ENCODE results near the gene ISL2.

ISL2 gene

GRCh38 chr15:76339305-76340197 lies 3.0 kb downstream of the ISL2 start:
- H3K9me3 ChIP-seq (ENCODE audit: control insufficient read depth, low read length) = no peaks in the 10 kb centered on the region
- peak overlapping the region; percentile 12 for H3K9ac ChIP-seq (ENCODE audit: low read length)
- H3K4me3 ChIP-seq (ENCODE audit: low read length) = no peak overlapping the region
- no peaks in the 10 kb centered on the region for H3K36me3 ChIP-seq (ENCODE audit: control insufficient read depth, insufficient read depth, low read length)
- peaks cover 69% of the 10 kb centered on the region for H3K4me1 ChIP-seq (ENCODE audit: control insufficient read depth, insufficient read depth, low read length)
- H3K27me3 ChIP-seq (ENCODE audit: control insufficient read depth, insufficient read depth, low read length) = peaks cover 100% of the 10 kb centered on the region

GRCh38 chr15:76340198-76340802 lies 3.7 kb downstream of the ISL2 start:
- no peak overlapping the region for H3K9ac ChIP-seq (ENCODE audit: low read length)
- peaks cover 69% of the 10 kb centered on the region for H3K4me1 ChIP-seq (ENCODE audit: control insufficient read depth, insufficient read depth, low read length)
- no peaks in the 10 kb centered on the region for H3K36me3 ChIP-seq (ENCODE audit: control insufficient read depth, insufficient read depth, low read length)
- no peak overlapping the region for H3K4me3 ChIP-seq (ENCODE audit: low read length)
- peaks cover 99% of the 10 kb centered on the region for H3K27me3 ChIP-seq (ENCODE audit: control insufficient read depth, insufficient read depth, low read length)
- H3K9me3 ChIP-seq (ENCODE audit: control insufficient read depth, low read length) = no peaks in the 10 kb centered on the region

- no peaks in the 10 kb centered on the region for H3K36me3 ChIP-seq (ENCODE audit: control insufficient read depth, insufficient read depth, low read length)
- no peak overlapping the region for H3K9ac ChIP-seq (ENCODE audit: low read length)
- H3K4me3 ChIP-seq (ENCODE audit: low read length) = no peak overlapping the region
- peaks cover 99% of the 10 kb centered on the region for H3K27me3 ChIP-seq (ENCODE audit: control insufficient read depth, insufficient read depth, low read length)
- H3K9me3 ChIP-seq (ENCODE audit: control insufficient read depth, low read length) = no peaks in the 10 kb centered on the region
- H3K4me1 ChIP-seq (ENCODE audit: control insufficient read depth, insufficient read depth, low read length) = peaks cover 70% of the 10 kb centered on the region
These were observed 4.3 kb downstream of the ISL2 start for GRCh38 chr15:76340803-76341365.

- peaks cover 99% of the 10 kb centered on the region for H3K27me3 ChIP-seq (ENCODE audit: control insufficient read depth, insufficient read depth, low read length)
- H3K9ac ChIP-seq (ENCODE audit: low read length) = no peak overlapping the region
- H3K4me1 ChIP-seq (ENCODE audit: control insufficient read depth, insufficient read depth, low read length) = peaks cover 71% of the 10 kb centered on the region
- H3K9me3 ChIP-seq (ENCODE audit: control insufficient read depth, low read length) = no peaks in the 10 kb centered on the region
- no peaks in the 10 kb centered on the region for H3K36me3 ChIP-seq (ENCODE audit: control insufficient read depth, insufficient read depth, low read length)
- H3K4me3 ChIP-seq (ENCODE audit: low read length) = no peak overlapping the region
These were observed 4.9 kb downstream of the ISL2 start for GRCh38 chr15:76341366-76342057.

- Histone ChIP-seq H3K36me3 (ENCODE audit: control insufficient read depth, insufficient read depth, low read length) (no peaks in the 10 kb centered on the region), H3K9ac (ENCODE audit: low read length) (no peak overlapping the region), H3K9me3 (ENCODE audit: control insufficient read depth, low read length) (no peaks in the 10 kb centered on the region), H3K27me3 (ENCODE audit: control insufficient read depth, insufficient read depth, low read length) (peaks cover 99% of the 10 kb centered on the region), H3K4me1 (ENCODE audit: control insufficient read depth, insufficient read depth, low read length) (peaks cover 72% of the 10 kb centered on the region), H3K4me3 (ENCODE audit: low read length) (no peak overlapping the region)
These were observed 5.4 kb downstream of the ISL2 start for GRCh38 chr15:76342058-76342381.

GRCh38 chr15:76342382-76343201 lies 6.0 kb downstream of the ISL2 start:
- H3K27me3 ChIP-seq (ENCODE audit: control insufficient read depth, insufficient read depth, low read length) = peaks cover 99% of the 10 kb centered on the region
- H3K4me3 ChIP-seq (ENCODE audit: low read length) = no peak overlapping the region
- H3K9me3 ChIP-seq (ENCODE audit: control insufficient read depth, low read length) = no peaks in the 10 kb centered on the region
- H3K4me1 ChIP-seq (ENCODE audit: control insufficient read depth, insufficient read depth, low read length) = peaks cover 66% of the 10 kb centered on the region
- H3K9ac ChIP-seq (ENCODE audit: low read length) = no peak overlapping the region
- H3K36me3 ChIP-seq (ENCODE audit: control insufficient read depth, insufficient read depth, low read length) = no peaks in the 10 kb centered on the region

GRCh38 chr15:76343313-76343996 lies 6.9 kb downstream of the ISL2 start:
- Histone ChIP-seq H3K4me1 (ENCODE audit: control insufficient read depth, insufficient read depth, low read length) (peaks cover 58% of the 10 kb centered on the region), H3K4me3 (ENCODE audit: low read length) (no peak overlapping the region), H3K27me3 (ENCODE audit: control insufficient read depth, insufficient read depth, low read length) (peaks cover 93% of the 10 kb centered on the region), H3K36me3 (ENCODE audit: control insufficient read depth, insufficient read depth, low read length) (no peaks in the 10 kb centered on the region), H3K9me3 (ENCODE audit: control insufficient read depth, low read length) (no peaks in the 10 kb centered on the region), H3K9ac (ENCODE audit: low read length) (no peak overlapping the region)

- Histone ChIP-seq H3K4me1 (ENCODE audit: control insufficient read depth, insufficient read depth, low read length) (peaks cover 42% of the 10 kb centered on the region), H3K36me3 (ENCODE audit: control insufficient read depth, insufficient read depth, low read length) (no peaks in the 10 kb centered on the region), H3K27me3 (ENCODE audit: control insufficient read depth, insufficient read depth, low read length) (peaks cover 77% of the 10 kb centered on the region), H3K9me3 (ENCODE audit: control insufficient read depth, low read length) (no peaks in the 10 kb centered on the region), H3K9ac (ENCODE audit: low read length) (no peak overlapping the region), H3K4me3 (ENCODE audit: low read length) (no peak overlapping the region)
These were observed 8.5 kb downstream of the ISL2 start for GRCh38 chr15:76344893-76345582.

GRCh38 chr15:76345583-76345879 lies 9.0 kb downstream of the ISL2 start:
- Histone ChIP-seq H3K4me3 (ENCODE audit: low read length) (no peak overlapping the region), H3K9me3 (ENCODE audit: control insufficient read depth, low read length) (no peaks in the 10 kb centered on the region), H3K9ac (ENCODE audit: low read length) (no peak overlapping the region), H3K27me3 (ENCODE audit: control insufficient read depth, insufficient read depth, low read length) (peaks cover 72% of the 10 kb centered on the region), H3K4me1 (ENCODE audit: control insufficient read depth, insufficient read depth, low read length) (peaks cover 38% of the 10 kb centered on the region), H3K36me3 (ENCODE audit: control insufficient read depth, insufficient read depth, low read length) (no peaks in the 10 kb centered on the region)

GRCh38 chr15:76345880-76346668 lies 9.5 kb downstream of the ISL2 start:
- Histone ChIP-seq H3K4me3 (ENCODE audit: low read length) (peak overlapping the region; percentile 56), H3K9me3 (ENCODE audit: control insufficient read depth, low read length) (no peaks in the 10 kb centered on the region), H3K9ac (ENCODE audit: low read length) (peak overlapping the region; percentile 67), H3K36me3 (ENCODE audit: control insufficient read depth, insufficient read depth, low read length) (no peaks in the 10 kb centered on the region), H3K27me3 (ENCODE audit: control insufficient read depth, insufficient read depth, low read length) (peaks cover 66% of the 10 kb centered on the region), H3K4me1 (ENCODE audit: control insufficient read depth, insufficient read depth, low read length) (peaks cover 33% of the 10 kb centered on the region)
